SK-N-DZ (cell line): Measurements from ENCODE around the gene GNA15. TPM values are rescaled to one million over a fixed set of nuclear protein-coding genes. Genes with fewer than 3 reads are reported as not detected.
"Not testable (repeated sequence)": the region's sequence is repeated elsewhere in the genome, so short reads cannot be mapped to it uniquely, and the experiment has no call there.

ENCODE experiments used
- DNase-seq: peaks from one replicate; pipeline ENCODE4 v3.0.0-alpha.2; 2015; ENCODE audit warnings: low spot score
- polyA plus RNA-seq, 2 experiments: library from polyadenylated mRNA; depleted of rRNA; stranded (reverse); fragments of >200 nt; gene quantifications; 2 replicates each; pipeline ENCODE4 v1.2.3, GENCODE V29; 2014

The GNA15 gene, protein sequence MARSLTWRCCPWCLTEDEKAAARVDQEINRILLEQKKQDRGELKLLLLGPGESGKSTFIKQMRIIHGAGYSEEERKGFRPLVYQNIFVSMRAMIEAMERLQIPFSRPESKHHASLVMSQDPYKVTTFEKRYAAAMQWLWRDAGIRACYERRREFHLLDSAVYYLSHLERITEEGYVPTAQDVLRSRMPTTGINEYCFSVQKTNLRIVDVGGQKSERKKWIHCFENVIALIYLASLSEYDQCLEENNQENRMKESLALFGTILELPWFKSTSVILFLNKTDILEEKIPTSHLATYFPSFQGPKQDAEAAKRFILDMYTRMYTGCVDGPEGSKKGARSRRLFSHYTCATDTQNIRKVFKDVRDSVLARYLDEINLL
- 0.24 TPM in 1 of 2 replicates, not detected in the other for polyA plus RNA-seq (2014; cell fraction: cytosol; rRNA removed)
- not detected in 2 replicates for polyA plus RNA-seq (2014; cell fraction: nucleus; rRNA removed)

DNA sequence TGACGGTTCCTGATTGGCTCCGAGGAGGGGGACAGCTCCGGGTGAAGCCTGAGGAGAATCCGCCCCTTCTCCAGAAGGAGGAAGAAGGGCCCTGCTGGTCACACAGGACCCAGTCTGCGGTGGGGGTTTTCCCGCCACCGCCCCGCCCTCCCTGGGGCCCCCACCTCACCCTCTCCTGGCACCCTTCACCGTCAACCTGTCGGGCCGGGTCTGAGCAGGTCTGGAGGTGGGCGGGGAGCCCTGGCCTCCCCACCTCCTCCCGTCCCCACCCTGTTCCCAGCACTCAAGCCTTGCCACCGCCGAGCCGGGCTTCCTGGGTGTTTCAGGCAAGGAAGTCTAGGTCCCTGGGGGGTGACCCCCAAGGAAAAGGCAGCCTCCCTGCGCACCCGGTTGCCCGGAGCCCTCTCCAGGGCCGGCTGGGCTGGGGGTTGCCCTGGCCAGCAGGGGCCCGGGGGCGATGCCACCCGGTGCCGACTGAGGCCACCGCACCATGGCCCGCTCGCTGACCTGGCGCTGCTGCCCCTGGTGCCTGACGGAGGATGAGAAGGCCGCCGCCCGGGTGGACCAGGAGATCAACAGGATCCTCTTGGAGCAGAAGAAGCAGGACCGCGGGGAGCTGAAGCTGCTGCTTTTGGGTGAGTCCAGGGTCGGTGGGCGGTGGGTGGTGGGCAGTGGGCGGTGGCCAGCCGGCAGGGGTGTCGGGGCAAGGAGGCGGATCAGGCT, at the start of gene GNA15:
Gene GNA15 (plus strand): TSS at position 73 of the 723 bp plus-strand sequence. CDS start 418 bp downstream, at position 491.
- no peak for DNase-seq

DNA sequence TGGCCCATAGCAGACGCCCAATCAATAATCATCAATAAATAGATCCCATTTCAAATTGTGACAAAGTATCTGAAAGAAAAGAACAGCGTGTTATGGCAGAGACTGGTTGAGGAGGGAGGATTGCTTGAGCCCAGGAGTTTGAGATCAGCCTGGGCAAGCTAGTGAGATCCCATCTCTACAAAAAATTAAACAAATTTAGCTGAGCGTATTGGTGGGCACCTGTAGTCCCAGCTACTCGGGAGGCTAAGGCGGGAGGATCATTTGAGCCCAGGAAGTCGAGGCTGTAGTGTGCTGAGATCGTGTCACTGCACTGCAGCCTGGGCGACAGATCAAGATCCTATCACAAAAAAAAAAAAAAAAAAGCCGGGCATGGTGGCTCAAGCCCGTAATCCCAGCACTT, 48.1 kb upstream of the GNA15 start:
- no peak for DNase-seq

DNA sequence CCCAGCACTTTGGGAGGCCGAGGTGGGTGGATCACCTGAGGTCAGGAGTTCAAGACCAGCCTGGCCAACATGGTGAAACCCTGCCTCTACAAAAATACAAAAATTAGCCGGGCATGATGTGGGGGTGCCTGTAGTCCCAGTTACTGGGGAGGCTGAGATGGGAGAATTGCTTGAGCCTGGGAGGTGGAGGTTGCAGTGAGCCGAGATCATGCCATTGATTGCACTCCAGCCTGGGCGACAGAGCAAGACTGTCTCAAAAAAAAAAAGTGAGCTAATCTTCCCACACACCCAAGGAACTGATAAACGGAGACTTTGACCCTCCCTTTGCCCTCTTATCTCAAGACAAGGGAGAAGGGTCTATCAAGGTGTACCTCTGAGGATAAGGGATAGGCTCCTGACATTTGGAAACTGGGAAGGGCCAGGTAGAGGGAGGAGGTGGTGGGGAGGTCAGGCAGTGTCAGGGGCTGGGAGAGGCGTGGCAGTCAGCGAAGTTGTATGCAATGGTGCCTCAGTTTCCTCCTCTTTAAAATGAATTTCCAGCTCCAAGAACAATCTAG, 46.5 kb upstream of the GNA15 start:
- DNase-seq, result not testable (repeated sequence)

DNA sequence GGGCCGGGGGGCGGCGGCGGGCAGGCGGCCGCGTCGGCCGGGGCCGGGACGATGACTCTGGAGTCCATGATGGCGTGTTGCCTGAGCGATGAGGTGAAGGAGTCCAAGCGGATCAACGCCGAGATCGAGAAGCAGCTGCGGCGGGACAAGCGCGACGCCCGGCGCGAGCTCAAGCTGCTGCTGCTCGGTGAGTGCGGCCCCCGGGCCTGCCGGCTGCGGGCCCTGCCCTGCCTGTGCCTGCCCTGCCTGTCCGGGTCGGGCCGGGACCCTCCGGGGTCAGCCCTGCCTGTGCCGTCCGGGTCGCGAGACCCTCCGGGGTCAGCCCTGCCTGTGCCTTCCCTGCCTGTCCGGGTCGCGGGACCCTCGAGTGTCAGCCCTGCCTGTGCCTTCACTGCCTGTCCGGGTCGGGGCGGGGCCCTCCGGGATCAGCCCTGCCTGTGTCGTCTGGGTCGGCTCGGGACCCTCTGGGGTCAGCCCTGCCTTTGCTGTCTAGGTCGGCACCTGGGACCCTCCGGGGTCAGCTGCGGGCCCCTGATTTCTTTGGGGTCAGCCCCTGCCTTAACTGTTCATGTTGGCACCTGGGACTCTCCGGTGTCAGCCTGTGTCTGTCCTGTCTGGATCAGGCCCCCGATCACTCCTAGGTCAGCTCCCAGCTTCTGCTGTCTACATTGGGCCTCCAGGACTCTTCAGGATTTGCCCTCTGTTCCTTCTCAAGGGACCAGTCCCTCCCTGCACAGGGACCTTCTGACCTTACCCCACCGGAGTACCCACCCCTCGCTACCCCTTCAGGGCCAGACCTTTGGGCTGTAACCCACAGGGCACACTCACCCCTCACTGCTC, 41.0 kb upstream of the GNA15 start:
- DNase-seq, result no peak

DNA sequence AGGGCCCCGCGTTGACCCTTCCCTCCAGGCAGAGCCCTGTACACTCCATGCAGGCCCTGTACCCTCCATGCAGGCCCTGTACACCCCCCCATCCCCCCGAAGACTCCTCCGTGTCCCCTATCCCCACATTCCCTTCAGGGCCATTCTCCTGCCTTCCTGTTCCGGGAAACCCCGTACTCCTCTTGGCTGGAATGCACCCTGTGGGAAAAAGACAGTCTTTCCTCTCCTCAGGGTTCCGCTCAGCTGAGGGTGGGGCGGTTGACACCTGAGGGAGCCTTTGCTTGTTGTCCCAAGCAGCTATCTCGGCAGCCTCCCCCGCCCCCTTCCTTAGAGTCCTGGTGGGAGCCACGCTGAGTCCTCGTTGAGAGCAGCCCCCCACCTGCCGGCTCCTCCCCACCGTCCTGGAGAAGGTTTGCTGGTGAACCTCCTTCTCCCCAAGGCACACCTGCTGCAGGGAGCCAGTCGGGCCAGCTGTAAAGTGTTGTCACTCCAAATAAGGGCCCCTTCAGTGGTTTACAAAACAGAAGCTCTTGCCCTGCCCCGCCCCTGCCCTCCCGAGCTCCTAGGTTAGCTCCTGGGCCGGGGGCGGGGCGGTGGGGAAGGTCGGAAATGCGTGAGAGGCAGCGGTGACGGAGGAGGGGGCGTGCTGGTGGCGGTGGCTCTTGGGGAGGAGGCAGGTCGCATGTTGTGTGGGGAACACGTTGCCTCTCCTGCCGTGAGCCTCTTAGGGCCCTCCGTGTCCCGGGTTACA, 40.2 kb upstream of the GNA15 start:
- no peak for DNase-seq

DNA sequence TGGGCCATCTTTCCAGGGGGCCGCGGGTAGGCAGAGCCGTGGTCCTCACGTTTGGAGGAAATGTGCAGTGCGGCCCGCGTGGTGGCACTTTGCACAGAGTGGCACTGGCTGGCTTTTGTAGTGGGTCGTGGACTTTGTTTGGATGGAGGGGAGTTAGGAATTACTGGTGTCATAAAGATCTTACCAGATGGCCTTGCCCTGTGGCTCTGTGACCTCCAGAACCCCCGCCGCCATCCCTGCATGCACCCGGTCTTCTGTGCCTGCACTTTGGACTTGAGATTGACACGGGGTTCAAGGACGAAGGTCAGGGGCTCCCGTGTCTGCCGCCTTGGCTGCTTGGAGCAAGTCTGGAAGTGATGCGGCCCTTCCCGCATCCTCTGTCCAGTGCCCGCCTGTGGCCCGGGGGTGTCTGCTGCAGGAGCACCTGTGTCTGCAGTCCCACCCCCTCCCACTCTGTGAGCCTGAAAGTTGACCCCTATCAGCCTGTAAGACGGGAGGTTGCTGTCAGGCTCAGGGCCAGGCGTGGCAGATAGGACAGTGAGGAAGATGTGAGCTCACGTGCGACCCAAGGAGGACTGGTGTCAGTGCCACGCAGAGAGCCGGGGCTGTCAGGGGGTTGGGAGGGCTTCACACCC, 39.4 kb upstream of the GNA15 start:
- no peak for DNase-seq

DNA sequence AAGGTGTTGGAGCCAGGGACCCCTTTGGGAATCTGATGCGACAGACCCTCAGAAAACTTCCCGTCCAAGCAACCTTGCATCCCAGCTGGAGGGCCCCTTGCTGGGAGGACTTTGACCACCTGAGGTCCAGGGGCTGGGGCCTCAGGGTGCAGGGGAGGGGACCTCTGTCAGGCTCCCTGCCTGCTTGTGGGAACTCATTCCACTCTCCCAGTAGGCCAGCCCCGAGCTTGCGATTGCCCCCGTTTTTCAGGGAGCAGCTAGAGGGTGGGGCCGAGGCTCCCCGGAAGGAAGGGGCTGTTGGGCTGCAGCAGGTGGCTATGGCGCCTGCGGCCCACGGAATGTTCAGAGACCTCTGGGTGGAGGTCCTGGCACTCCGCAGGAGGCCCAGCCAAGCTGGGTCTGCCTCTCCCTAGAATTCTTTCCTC, 38.9 kb upstream of the GNA15 start:
- no peak for DNase-seq

DNA sequence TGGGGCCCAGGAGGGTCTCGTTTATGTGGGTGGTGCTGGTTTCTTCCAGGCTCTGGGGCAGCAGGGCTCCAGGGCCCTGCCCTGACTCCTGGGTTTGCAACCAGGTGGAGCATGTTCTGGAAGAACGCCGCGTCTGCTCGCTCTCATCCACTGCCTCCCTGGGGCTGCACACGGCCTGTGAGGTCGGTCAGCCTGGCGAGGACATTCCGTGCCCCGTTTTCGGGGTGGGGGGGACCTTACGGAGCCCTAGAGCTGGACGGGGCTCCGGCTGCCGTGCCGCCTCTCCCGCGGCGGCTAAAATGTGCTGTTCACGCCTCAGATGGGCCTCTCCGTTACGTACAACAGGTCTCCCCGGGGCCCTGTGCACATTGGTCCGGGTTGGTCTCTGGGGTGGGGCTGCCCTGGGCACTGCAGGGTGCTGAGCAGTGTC, 38.4 kb upstream of the GNA15 start:
- DNase-seq, result no peak

DNA sequence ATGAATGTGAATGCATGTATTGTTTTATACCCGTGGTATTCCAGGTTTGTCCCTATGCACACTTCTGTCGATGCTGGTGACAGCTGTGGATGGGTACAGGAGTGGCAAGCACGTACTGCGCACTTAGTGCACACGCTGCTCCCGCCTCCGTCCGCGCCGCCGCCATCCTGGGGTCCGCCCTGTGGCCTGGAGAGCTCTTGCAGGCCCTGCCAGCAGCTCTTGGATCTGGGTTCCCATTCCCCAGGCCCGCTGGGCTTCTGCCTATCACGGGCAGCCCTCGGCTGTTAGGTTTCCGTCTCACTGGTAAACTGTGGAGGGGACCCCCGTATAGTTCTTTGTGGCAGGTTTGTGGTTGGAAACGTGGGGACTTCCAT, 37.7 kb upstream of the GNA15 start:
- DNase-seq, result no peak

DNA sequence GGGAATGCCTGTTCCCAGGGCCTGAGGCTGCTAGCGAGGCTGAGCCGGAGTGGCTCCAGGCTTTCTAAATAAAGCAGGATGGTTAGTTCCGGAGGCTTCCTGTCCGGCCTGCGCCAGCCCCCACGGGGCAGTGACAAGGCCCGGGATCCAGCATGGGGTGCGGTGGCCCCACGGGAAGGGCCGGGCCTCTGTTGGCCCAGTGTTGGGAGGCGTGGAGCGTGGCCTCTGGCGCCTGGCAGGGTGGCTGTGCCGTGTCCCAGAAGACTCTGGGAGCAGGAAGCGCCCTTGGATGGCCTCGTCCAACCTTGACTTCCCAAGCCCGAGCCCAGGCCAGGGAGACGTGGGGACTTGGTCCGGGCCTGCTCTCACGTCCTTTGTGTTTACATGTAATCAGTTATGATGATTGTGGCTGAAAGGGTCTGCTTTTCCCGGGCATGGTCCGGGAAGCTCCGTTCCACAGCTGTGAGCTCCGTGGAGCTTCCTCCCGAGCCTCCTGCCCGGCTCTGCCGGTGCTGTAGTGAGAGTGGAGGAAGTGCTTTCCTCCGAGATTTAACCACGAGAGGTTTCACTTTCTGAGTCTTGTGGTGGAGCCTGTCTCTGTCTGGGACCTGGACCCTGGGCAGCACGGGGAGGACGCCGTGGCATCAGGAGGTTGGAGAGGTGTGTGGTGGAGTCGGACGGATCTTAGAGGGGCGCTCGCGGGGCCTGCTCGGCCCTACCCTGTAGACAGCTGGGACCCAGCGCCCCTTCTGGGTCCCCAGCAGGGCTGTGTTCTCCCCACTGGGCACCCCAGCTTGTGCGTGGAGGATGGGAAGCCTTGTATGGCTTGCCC, 37.1 kb upstream of the GNA15 start:
- no peak for DNase-seq

DNA sequence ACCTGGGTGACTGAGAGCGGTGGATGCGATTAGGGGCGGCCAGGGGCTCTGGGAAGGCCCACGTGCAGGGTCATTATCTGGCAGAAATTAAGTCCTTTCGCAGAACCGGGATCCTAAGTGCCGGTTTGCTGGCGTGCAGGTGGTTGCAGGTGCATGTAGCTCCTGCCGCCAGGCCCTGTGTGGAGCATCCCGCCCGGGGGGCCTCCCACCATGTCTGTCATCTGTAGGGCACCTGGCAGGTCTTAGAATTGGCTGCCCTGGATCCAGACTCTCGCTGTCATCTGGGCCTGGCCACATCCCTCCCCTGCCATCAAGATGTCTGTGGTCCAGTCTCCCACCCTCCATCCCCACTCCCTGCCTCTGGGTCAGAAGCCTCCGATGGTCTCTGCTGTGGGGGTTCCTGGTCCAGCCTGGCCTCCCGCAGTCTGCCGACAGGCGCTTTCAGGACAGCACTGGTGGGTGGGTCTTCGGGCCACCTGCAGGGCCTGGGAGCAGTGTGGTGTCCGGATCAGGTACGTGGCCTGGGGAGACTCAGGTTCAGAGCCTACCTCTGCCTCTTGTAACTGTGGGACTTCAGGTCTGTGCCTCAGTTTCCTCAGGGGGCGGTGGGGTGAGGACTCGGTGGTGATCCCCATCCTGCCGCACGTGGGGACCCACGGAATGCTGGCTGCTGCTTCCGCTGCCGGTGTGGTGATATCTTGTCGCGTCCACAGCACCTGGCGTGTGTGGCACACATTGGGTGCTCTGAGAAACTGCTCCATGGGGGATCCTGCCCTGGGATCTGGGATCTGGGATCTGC, 36.3 kb upstream of the GNA15 start:
- no peak for DNase-seq

DNA sequence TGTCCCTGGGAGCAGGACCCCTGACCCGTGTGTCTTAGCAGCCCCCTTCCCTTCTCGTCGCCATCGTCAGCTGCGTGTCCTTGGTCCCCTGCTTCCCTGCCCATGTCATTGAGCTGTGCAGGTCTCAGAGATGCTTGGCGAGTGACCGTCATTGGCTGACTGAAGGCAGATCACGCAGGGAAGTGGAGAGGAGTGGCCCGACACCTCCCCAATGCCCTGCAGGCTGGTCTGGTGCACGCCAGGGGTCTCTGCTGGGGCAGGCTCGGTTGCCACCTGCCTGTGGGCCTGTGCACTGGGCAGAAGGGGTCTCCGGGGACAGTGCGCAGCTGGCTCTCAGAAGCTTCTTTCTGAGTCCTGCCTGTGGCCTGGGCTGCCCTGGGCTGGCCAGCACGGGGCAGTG, 35.5 kb upstream of the GNA15 start:
- DNase-seq, result peak; percentile 44

DNA sequence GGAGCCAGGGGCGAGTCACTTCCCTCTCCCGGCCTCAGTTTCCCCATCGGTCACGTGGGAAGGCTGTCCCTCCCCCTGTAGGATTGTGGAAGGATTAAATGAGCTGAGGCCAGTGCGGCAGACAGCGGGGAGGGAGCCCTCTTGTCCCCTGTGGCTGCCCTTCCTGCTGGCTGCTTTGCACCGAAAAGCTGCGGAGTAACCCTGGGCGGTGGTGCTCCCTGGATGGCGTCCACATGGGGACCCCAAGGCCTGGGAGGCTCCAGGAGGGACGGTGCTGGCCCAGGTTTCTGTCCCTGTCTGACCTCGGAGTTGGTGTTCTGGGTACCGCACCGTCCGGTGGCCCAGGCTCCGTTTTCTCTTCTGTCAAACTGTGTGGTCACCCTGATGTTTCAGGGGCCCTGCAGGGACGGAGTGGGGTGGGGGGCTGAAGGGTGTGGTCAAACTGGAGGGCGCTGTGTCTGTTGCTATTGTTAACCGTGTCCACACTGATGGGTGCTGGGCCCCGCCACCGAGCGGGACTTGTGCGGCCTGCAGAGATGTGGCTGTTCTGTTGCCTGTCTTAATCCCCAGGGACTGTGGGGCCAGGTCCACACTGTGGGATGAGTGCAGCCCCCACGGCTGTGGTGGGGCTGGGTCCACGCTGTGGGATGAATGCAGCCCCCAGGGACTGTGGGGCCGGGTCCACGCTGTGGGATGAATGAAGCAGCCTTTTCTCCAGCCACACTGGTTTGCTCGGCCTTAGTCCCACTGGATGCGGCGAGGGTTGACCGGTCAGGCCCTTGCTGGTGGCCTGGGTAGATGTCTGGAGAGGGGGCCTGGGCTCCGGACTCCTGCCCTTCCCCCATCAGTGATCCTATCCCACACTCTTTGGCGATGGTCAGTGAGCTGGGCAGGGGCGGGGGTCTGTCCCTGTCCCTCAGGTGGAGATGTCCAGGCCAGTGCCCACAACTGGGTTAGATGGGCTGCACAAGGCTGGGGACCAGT, 34.8 kb upstream of the GNA15 start:
- DNase-seq, result no peak

DNA sequence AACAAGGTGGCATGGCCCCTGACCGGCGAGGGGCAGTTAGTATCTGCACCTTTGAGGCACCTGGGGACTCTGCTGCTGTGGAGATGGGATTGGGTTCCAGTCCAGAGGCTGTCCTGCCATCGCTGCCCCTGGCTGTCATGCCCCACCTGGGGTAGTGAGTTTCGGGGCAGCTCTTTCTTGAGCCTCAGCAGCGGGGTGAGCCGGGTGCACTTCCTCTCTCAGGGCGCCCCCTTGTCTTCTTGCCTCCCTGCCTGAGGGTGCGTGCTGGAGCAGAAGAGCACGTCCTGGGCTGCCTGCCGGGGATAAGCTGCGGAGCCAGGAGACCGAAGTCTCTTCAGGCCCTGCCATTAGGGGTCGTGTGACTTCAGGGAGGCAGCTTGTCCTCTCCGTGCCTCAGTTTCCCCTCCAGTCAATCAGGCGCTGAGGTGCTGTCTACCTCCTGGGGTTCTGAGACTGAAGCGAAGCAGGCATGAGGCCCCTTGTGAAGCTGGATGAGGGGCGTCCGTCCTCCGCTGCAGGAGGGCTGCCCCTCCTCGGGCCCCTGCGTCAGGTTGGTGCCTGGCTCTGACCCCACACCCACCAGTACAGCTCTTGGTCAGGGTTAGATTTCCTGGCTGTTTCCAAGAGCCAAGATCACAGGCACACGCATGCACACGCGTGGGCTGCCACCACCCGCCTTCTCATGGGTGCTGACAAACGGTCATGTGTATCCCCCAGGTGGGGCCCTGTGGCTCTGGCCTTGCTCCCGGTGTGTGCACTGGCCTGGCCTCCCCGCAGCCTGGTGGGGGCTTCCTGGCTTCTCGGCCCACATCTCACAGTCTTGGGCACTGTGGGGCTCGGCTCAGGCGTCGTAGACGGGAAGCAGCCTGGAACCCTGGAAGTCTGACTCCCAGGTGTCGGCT, 33.3 kb upstream of the GNA15 start:
- no peak for DNase-seq

DNA sequence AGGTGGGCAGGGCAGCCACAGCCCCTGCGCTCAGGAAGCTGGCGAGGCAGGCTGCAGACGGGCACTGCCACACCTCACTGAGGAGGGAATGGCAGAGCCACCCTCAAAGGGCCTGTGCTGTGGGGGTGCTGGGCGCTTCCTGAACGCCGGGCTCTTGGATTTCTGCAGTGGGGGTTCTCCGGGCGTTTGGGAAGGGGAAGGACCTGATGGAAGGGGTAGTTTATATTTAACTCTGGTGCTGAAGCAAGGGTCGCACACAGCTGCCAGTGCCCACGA, 31.2 kb upstream of the GNA15 start:
- no peak for DNase-seq

DNA sequence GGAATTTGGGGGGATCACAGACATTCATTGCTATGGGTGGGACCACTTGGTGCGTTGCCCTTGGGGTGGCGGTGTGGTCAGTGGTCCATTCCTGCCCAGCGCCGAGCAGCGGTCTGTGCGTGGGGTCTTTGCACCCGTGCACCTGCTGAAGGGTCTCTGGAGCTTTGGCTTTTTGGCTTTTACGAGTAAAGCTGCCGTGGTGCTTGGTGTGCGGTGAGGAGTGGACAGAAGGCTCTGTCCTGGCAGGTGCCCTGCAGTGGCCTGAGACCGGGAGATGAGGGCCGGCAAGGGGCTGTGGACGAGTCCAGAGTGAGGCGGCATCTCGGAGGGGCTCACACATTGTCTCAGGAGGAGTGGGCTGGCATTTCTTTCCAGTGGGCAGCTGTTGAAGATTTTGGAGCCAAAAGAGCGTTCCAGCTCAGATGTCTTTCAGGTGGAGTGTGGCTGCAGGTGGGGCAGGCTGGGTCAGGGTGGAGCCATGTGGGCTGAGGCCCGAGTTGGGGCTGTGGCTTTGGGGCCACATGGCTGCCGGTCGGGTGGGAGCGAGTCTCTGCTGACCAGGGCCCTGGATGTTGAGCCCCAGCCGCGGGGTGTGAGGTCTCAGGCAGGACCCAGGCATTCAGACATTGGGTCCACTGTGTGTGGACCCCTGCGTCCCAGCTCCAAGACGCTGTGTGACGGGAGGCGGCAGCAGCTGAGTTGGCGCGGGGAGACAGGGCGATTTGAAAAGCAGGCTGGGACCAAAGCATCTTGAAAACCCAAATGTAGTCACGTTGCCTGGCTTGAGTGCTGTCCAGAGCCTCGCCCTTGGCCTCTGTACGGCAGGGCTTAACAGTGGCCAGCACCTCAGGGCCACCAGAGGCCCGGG, 30.0 kb upstream of the GNA15 start:
- no peak for DNase-seq
